Central memory CD8-positive, alpha-beta T cell (primary cell): Measurements from ENCODE around the gene PCP4.

Experiments
- ATAC-seq: fragments of 150-1000 bp; cut with Tn5 transposase; replicated peaks from 2 replicates; pipeline ENCODE4 v1.10.0; 2022; ENCODE audit warnings: mild to moderate bottlenecking, moderate FRiP score, moderate number of reproducible peaks; ENCODE audit not compliant: poor library complexity, severe bottlenecking; ENCODE audit errors: extremely low read depth
- DNase-seq, 2 donors: peaks; one replicate each; pipeline ENCODE4 v3.0.0; 2021; ENCODE audit warnings: low spot score in 2 of 2
- H3K27ac Mint-ChIP-seq: one replicate; pipeline ENCODE4 v1.8.0; 2022; ENCODE audit warnings: low read depth, mild to moderate bottlenecking, moderate library complexity, mixed read lengths
- H3K27me3 Mint-ChIP-seq: one replicate; pipeline ENCODE4 v1.8.0; 2022; ENCODE audit warnings: mixed read lengths
- H3K36me3 Mint-ChIP-seq: one replicate; pipeline ENCODE4 v1.8.0; 2022; ENCODE audit warnings: mild to moderate bottlenecking, moderate library complexity, mixed read lengths; ENCODE audit not compliant: insufficient read depth
- H3K4me1 Mint-ChIP-seq: one replicate; pipeline ENCODE4 v1.8.0; 2022; ENCODE audit warnings: mixed read lengths
- H3K4me3 Mint-ChIP-seq: one replicate; pipeline ENCODE4 v1.8.0; 2022; ENCODE audit warnings: mild to moderate bottlenecking, moderate library complexity, mixed read lengths
- H3K9me3 Mint-ChIP-seq: one replicate; pipeline ENCODE4 v1.8.0; 2022; ENCODE audit warnings: mixed read lengths

The PCP4 gene

GRCh38 chr21:39908265-39908923 is 41.2 kb downstream of the PCP4 start:
- no peak overlapping the region for H3K4me3 Mint-ChIP-seq
- DNase-seq (no peak), ATAC-seq (no peak)
- peaks cover 1% of the 10 kb centered on the region for H3K36me3 Mint-ChIP-seq
- H3K9me3 Mint-ChIP-seq, result peaks cover 11% of the 10 kb centered on the region
- no peaks in the 10 kb centered on the region for H3K4me1 Mint-ChIP-seq
- no peaks in the 10 kb centered on the region for H3K27me3 Mint-ChIP-seq
- H3K27ac Mint-ChIP-seq, result no peak overlapping the region

- H3K9me3 Mint-ChIP-seq, result peaks cover 7% of the 10 kb centered on the region
- peaks cover 1% of the 10 kb centered on the region for H3K36me3 Mint-ChIP-seq
Measured at GRCh38 chr21:39911286-39912199, 44.3 kb downstream of the PCP4 start.

GRCh38 chr21:39913706-39914305 is 46.6 kb downstream of the PCP4 start:
- DNase-seq, result no peak
- peaks cover 1% of the 10 kb centered on the region for H3K36me3 Mint-ChIP-seq
- H3K27ac Mint-ChIP-seq, result no peak overlapping the region
- no peak for ATAC-seq
- H3K4me1 Mint-ChIP-seq, result no peaks in the 10 kb centered on the region
- H3K27me3 Mint-ChIP-seq, result no peaks in the 10 kb centered on the region
- no peak overlapping the region for H3K4me3 Mint-ChIP-seq
- H3K9me3 Mint-ChIP-seq, result peaks cover 5% of the 10 kb centered on the region

More at GRCh38 chr21:39911286-39912199, 44.3 kb downstream of the PCP4 start:
- no peak for ATAC-seq
- Mint-ChIP-seq H3K4me3 (no peak overlapping the region), H3K27ac (no peak overlapping the region), H3K4me1 (no peaks in the 10 kb centered on the region), H3K27me3 (no peaks in the 10 kb centered on the region)
- DNase-seq, result no peak

GRCh38 chr21:39915881-39916280 is 48.6 kb downstream of the PCP4 start:
- Mint-ChIP-seq H3K9me3 (peaks cover 5% of the 10 kb centered on the region), H3K36me3 (no peaks in the 10 kb centered on the region), H3K27me3 (no peaks in the 10 kb centered on the region), H3K4me1 (no peaks in the 10 kb centered on the region), H3K4me3 (no peak overlapping the region), H3K27ac (no peak overlapping the region)
- no peak for DNase-seq
- ATAC-seq, result no peak

- ATAC-seq, result no peak
- H3K36me3 Mint-ChIP-seq, result no peaks in the 10 kb centered on the region
- peaks cover 5% of the 10 kb centered on the region for H3K9me3 Mint-ChIP-seq
- H3K4me1 Mint-ChIP-seq, result no peaks in the 10 kb centered on the region
- DNase-seq, result no peak
- no peaks in the 10 kb centered on the region for H3K27me3 Mint-ChIP-seq
- no peak overlapping the region for H3K4me3 Mint-ChIP-seq
- H3K27ac Mint-ChIP-seq, result no peak overlapping the region
Measured at GRCh38 chr21:39918558-39918957, 51.3 kb downstream of the PCP4 start.

GRCh38 chr21:39923476-39923875 is 56.2 kb downstream of the PCP4 start:
- Mint-ChIP-seq H3K27me3 (no peaks in the 10 kb centered on the region), H3K9me3 (no peaks in the 10 kb centered on the region), H3K27ac (no peak overlapping the region), H3K4me1 (no peaks in the 10 kb centered on the region), H3K36me3 (no peaks in the 10 kb centered on the region), H3K4me3 (no peak overlapping the region)
- no peak for DNase-seq
- no peak for ATAC-seq

GRCh38 chr21:39924577-39925308 is 57.5 kb downstream of the PCP4 start:
- H3K4me3 Mint-ChIP-seq, result no peak overlapping the region
- no peaks in the 10 kb centered on the region for H3K9me3 Mint-ChIP-seq
- H3K27me3 Mint-ChIP-seq, result no peaks in the 10 kb centered on the region
- no peak overlapping the region for H3K27ac Mint-ChIP-seq
- no peaks in the 10 kb centered on the region for H3K36me3 Mint-ChIP-seq
- no peaks in the 10 kb centered on the region for H3K4me1 Mint-ChIP-seq
- ATAC-seq (no peak), DNase-seq (no peak)

GRCh38 chr21:39927304-39927886 is 60.2 kb downstream of the PCP4 start:
- no peaks in the 10 kb centered on the region for H3K27me3 Mint-ChIP-seq
- no peak overlapping the region for H3K4me3 Mint-ChIP-seq
- H3K4me1 Mint-ChIP-seq, result no peaks in the 10 kb centered on the region
- H3K27ac Mint-ChIP-seq, result no peak overlapping the region
- no peaks in the 10 kb centered on the region for H3K9me3 Mint-ChIP-seq
- DNase-seq, result no peak
- no peaks in the 10 kb centered on the region for H3K36me3 Mint-ChIP-seq
- ATAC-seq, result no peak

GRCh38 chr21:39932335-39932734 is 65.1 kb downstream of the PCP4 start:
- ATAC-seq, result no peak

GRCh38 chr21:39934895-39935294 is 67.7 kb downstream of the PCP4 start:
- H3K4me3 Mint-ChIP-seq, result no peak overlapping the region
- no peaks in the 10 kb centered on the region for H3K36me3 Mint-ChIP-seq
- no peaks in the 10 kb centered on the region for H3K27me3 Mint-ChIP-seq
- ATAC-seq (no peak), DNase-seq (no peak)
- no peak overlapping the region for H3K27ac Mint-ChIP-seq
- no peaks in the 10 kb centered on the region for H3K4me1 Mint-ChIP-seq
- H3K9me3 Mint-ChIP-seq, result no peaks in the 10 kb centered on the region

More at GRCh38 chr21:39932335-39932734, 65.1 kb downstream of the PCP4 start:
- Mint-ChIP-seq H3K4me1 (no peaks in the 10 kb centered on the region), H3K27me3 (no peaks in the 10 kb centered on the region), H3K36me3 (no peaks in the 10 kb centered on the region), H3K27ac (no peak overlapping the region), H3K4me3 (no peak overlapping the region), H3K9me3 (no peaks in the 10 kb centered on the region)
- no peak for DNase-seq

- DNase-seq (no peak), ATAC-seq (no peak)
- Mint-ChIP-seq H3K4me1 (no peaks in the 10 kb centered on the region), H3K36me3 (no peaks in the 10 kb centered on the region), H3K27me3 (no peaks in the 10 kb centered on the region), H3K9me3 (no peaks in the 10 kb centered on the region), H3K4me3 (no peak overlapping the region), H3K27ac (no peak overlapping the region)
Measured at GRCh38 chr21:39935716-39936115, 68.5 kb downstream of the PCP4 start.

- Mint-ChIP-seq H3K4me3 (no peak overlapping the region), H3K4me1 (no peaks in the 10 kb centered on the region), H3K36me3 (no peaks in the 10 kb centered on the region), H3K9me3 (no peaks in the 10 kb centered on the region), H3K27me3 (no peaks in the 10 kb centered on the region), H3K27ac (no peak overlapping the region)
- no peak for ATAC-seq
- DNase-seq, result no peak
Measured at GRCh38 chr21:39938086-39938625, 70.9 kb downstream of the PCP4 start.
